Effector CD4-positive, alpha-beta T cell (primary cell): Measurements from ENCODE around the gene PLAAT5. TPM values are rescaled to one million over a fixed set of nuclear protein-coding genes. Genes with fewer than 3 reads are reported as not detected.
"Not testable (repeated sequence)": the region's sequence is repeated elsewhere in the genome, so short reads cannot be mapped to it uniquely, and the experiment has no call there.

Experiments used
- DNase-seq: peaks from one replicate; pipeline ENCODE4 v3.0.0-alpha.2; 2020
- total RNA-seq: gene quantifications from one replicate; lab custom pipeline; 2026; lab: John Stamatoyannopoulos, UW

PLAAT5 gene, protein sequence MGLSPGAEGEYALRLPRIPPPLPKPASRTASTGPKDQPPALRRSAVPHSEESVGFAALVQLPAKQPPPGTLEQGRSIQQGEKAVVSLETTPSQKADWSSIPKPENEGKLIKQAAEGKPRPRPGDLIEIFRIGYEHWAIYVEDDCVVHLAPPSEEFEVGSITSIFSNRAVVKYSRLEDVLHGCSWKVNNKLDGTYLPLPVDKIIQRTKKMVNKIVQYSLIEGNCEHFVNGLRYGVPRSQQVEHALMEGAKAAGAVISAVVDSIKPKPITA
- not detected for total RNA-seq

DNA sequence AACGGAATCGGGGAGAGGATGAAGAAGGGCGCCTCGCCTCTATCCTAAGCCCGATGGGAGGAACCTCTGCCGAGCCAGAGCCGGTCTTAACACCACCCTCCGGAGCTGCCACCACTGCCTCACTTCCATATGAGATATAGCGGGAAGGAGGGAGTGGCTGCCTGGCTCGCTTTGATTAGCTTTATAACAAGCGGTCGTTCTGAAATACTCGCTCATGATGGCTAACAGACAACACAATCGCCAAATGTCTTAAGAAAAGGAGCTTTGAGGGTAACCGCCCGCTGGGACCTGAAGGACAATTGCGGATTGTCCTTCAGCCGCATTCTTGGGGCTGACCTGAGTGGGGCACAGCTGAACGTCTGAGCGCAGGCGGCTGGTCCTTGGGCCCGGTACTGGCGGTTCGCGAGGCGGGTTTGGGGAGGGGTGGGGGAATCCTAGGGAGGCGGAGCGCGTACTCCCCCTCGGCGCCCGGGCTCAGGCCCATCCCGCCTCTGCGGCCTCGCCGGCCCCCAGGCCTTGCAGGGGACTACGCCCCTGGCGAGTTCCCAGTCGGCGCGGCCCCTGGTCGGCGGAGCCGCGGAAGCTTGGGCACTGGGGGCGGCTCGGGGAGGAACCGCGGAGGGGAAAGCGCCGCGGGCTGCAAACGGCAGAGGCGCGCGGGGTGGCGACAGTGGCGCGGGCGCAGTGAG lies at the start of gene PLAAT5:
TSS of gene PLAAT5 (minus strand) at position 617 of the 689 bp plus-strand sequence. CDS start at position 484, 133 bp downstream.
- no peak for DNase-seq

- DNase-seq, result no peak
Observed at GRCh38 chr11:63537293-63538101, 46.5 kb upstream of the PLAAT5 start.

GRCh38 chr11:63536669-63537292 lies 45.8 kb upstream of the PLAAT5 start, which contains the start of gene PLAAT4:
Gene PLAAT4, plus strand, starts transcription at chr11:63536808. Its CDS starts 61 bp downstream, at chr11:63536869.
- DNase-seq, result peak; percentile 17

GRCh38 chr11:63535734-63536133 lies 44.8 kb upstream of the PLAAT5 start:
- DNase-seq, result no peak

DNA sequence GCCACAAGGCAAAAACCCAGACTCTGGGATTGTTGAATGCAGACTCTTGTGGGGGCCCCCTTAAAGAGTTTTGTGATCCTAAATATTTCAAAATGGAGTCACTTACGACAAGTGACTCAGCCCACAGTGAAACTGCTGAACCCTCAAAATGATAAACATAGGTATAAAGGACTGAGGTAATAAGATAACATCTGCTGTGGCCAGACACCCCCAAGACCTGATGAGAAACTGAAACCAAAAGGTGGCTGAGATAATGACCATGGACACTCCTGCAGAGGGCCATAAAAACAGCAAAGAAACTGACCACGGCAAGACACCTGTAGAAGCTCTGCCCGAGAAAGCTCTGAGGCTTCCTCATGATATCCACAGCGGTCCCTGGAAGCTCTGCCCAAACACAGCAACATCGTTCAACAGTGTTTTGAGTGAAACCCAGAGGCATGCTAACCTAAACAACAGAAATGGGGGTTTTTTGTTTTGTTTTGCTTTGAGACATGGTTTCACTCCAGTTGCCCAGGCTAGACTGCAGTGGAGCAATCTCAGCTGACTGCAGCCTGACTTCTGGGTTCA lies 44.0 kb upstream of the PLAAT5 start:
- DNase-seq, result no peak

GRCh38 chr11:63534076-63534475 lies 43.1 kb upstream of the PLAAT5 start:
- DNase-seq, result no peak

DNA sequence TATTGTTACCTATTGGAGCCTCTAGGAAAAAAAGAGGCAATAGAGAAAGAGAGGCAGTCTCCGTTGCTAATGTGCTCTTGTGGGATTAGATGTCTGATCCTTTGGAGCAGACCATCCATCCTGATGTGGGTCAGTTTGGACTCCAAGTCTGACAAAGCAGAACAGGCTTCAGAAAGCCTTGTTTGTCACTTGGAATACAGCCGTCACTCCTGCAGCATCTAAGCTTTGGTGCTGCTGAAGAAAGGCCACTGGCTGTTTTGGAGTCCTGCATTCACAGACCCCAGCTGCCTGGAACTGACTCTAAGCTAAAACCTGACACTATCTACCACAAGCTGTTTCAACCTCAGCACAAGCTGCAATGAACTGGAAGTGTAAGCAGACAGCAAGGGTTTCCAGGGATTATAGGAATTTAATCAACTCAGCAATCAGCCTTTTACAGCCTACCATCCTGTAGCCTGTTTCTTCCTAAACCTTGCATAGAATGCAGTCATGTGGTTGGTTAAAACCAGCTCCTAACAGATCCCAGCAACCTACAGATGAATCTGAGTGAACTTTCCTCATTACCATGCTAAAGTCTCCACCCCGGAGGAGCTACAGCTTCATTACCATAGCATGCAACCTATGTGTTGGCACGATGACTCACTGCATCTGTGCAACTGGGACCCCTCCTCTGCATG lies 42.0 kb upstream of the PLAAT5 start:
- DNase-seq, result no peak

DNA sequence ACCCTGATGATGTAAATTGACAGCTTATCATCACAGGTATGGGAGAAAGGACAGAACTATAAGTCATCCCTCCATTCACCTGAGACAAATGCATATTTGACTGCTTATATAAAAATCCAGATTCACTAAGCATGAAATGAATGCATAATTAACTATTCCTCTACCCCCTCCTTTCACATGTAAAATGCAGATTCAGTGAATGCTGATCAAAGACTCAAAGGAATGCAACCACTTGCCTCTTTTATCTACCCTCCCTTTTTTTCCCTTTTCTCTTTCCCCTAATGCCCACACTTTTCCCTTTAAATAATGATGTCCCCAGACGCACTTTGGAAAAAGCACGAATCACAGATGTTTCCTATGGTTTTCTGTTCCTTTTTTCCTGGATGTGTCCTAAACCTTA lies 41.1 kb upstream of the PLAAT5 start:
- no peak for DNase-seq

GRCh38 chr11:63531074-63531792 lies 40.3 kb upstream of the PLAAT5 start:
- DNase-seq, result peak; percentile 58

- DNase-seq, result no peak
Observed at GRCh38 chr11:63530021-63530420, 39.1 kb upstream of the PLAAT5 start.

GRCh38 chr11:63529373-63529772 lies 38.4 kb upstream of the PLAAT5 start:
- DNase-seq, result not testable (repeated sequence)

GRCh38 chr11:63528729-63529278 lies 37.8 kb upstream of the PLAAT5 start:
- not testable (repeated sequence) for DNase-seq

DNA sequence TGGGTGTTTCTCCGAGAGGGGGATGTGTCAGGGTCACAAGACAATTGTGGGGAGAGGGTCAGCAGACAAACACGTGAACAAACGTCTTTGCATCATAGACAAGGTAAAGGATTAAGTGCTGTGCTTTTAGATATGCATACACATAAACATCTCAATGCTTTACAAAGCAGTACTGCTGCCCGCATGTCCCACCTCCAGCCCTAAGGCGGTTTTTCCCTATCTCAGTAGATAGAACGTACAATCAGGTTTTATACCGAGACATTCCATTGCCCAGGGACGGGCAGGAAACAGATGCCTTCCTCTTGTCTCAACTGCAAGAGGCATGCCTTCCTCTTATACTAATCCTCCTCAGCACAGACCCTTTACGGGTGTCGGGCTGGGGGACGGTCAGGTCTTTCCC lies 37.2 kb upstream of the PLAAT5 start:
- DNase-seq, result not testable (repeated sequence)

DNA sequence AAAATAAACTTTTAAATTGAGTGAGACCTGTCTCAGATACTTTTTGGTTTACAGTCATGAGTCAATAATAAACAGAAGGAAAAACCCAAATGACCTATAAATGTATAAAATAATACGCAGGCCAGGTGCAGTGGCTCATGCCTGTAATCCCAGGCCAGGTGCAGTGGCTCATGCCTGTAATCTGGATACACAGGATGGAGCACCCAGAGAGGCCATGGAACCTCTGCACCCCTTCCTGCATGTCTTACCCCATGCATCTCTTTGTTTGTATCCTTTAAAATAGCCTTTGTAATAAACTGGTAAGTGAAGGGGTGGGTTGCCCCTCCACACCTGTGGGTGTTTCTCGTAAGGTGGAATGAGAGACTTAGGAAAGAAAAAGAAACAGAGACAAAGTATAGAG lies 36.7 kb upstream of the PLAAT5 start:
- no peak for DNase-seq

DNA sequence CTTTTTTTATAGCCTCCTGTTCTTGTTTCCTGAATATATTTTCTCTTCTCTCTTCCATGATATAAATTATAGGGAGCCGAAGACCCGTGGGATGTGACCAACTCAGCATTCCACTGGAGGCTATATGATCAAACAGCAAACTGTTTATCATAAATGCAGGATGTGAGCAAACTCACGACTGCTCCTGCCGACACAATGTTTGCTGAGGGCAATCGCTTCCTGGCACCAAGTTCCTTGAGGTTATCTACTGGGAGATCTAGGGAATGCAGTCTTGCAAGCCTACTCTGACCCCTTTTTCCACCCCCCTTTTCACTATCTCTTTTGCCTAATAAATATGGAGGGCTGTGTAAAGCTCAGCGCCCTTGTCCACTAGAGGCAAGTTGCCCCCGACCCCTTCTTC lies 32.2 kb upstream of the PLAAT5 start:
- no peak for DNase-seq

GRCh38 chr11:63521896-63522295 lies 30.9 kb upstream of the PLAAT5 start:
- no peak for DNase-seq

GRCh38 chr11:63520606-63521170 lies 29.7 kb upstream of the PLAAT5 start:
- DNase-seq, result no peak

DNA sequence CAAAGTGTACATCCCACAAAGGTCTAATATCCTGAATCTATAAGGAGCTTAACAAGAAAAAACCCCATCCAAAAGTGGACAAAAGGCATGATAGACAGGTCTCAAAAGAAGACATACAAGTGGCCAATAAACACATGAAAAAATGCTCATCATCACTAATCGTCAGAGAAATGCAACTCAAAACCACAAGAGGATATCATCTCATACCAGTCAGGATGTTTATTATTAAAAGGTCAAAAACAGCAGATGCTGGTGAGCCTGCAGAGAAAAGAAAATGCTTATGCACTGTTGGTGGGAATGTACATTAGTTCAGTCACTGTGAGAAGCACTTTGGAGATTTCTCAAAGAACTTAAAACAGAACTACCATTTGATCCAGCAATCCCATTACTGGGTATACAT lies 27.6 kb upstream of the PLAAT5 start:
- no peak for DNase-seq

DNA sequence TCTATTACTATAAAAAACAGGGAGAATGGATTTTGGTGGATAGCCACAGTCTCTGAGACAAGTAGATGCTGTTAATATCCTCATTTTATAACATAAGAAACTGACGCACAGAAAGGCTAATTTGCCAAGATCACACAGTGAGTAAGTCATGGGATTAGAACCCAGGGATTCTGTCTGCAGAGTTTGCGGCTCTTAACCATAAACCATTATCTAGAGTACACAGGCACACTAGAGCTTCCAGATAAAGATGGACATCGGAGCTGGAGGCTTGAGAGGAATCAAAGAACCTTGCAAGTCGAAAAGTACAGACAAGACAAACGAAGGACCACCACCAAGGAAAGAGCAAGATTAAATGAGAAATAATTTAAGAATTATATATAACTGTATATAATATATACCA lies 26.2 kb upstream of the PLAAT5 start:
- no peak for DNase-seq

DNA sequence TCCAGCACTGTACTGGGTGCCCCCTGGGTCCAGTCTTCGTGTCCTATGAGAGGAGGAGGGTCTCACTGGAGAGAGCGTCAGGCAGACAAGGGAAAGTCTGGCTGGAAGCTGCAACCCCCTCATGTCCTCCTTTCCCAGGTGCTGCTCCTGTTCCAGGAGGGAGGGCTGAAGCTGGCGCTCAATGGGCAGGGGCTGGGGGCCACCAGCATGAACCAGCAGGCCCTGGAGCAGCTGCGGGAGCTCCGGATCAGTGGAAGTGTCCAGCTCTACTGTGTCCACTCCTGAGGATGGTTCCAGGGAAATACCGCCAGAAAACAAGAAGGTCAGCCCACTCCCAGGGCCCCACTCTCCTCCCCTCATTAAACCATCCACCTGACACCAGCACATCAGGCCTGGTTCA lies 25.1 kb upstream of the PLAAT5 start:
- no peak for DNase-seq

DNA sequence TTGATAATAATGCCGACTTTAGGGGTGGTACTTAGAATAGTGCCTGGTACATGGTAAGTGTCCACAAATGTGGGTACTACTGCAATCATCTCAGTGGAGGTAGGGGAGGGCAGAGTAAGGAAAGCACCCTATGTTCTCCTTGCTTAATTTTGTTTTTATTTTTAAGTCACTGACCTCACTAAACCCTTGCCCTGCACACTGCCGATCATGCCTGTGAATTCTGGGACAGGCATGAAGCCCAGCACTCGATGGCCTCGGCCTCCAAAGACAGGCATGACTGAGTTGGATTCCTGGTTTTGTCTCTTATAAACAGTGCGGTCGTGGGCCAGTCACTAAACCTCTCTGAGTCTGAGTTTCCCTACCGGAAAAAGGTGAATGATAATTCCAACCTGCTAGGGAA lies 21.8 kb upstream of the PLAAT5 start:
- DNase-seq, result no peak
